Nephron (organoid): Measurements from ENCODE around the gene RARRES1.

Source experiments
- H3K27ac Mint-ChIP-seq, 3 experiments: 2 replicates each; pipeline ENCODE4 v1.8.0; 2020; ENCODE audit warnings: mixed read lengths in 3 of 3, mild to moderate bottlenecking in 2 of 3, moderate library complexity in 1 of 3
- H3K27me3 Mint-ChIP-seq: 2 replicates; pipeline ENCODE4 v1.8.0; 2021; ENCODE audit warnings: low read depth, mild to moderate bottlenecking, moderate library complexity, mixed read lengths
- H3K36me3 Mint-ChIP-seq: 2 replicates; pipeline ENCODE4 v1.8.0; 2020; ENCODE audit warnings: low read depth, mixed read lengths
- H3K4me1 Mint-ChIP-seq: 2 replicates; pipeline ENCODE4 v1.8.0; 2020; ENCODE audit warnings: mixed read lengths
- H3K4me3 Mint-ChIP-seq, 3 experiments: 2 replicates each; pipeline ENCODE4 v1.8.0; 2020; ENCODE audit warnings: mild to moderate bottlenecking in 3 of 3, mixed read lengths in 3 of 3, moderate library complexity in 2 of 3
- H3K9me3 Mint-ChIP-seq: 2 replicates; pipeline ENCODE4 v1.8.0; 2020; ENCODE audit warnings: mixed read lengths
- CTCF ChIP-seq, 3 experiments: fragments of 200-600 bp; sonication (generic); IDR thresholded peaks; one replicate each; pipeline ENCODE4 v1.5.0; 2021; ENCODE audit warnings: antibody characterized with exemption in 3 of 3; ENCODE audit not compliant: unreplicated experiment in 3 of 3

RARRES1 gene

GRCh38 chr3:158731938-158732855 is at the start of gene RARRES1:
Gene RARRES1, minus strand, starts transcription at chr3:158732457. Its CDS starts 42 bp downstream, at chr3:158732415.
- no peak for TF ChIP-seq CTCF (IDR thresholded peaks at IDR 0.05; ENCODE audit: unreplicated experiment in 3 of 3)
- H3K9me3 Mint-ChIP-seq = peaks cover 2% of the 10 kb centered on the region
- H3K4me1 Mint-ChIP-seq = peaks cover 15% of the 10 kb centered on the region
- no peaks in the 10 kb centered on the region for H3K27me3 Mint-ChIP-seq
- H3K4me3 Mint-ChIP-seq = peak within 1 kb of the TSS; percentile 73 to 85 (median 80)
- peaks cover 15% of the 10 kb centered on the region for H3K36me3 Mint-ChIP-seq
- H3K27ac Mint-ChIP-seq = peak within 1 kb of the TSS in 2 of 3 experiments; percentile 78 to 83

GRCh38 chr3:158781849-158782248 is 49.6 kb upstream of the RARRES1 start:
- peaks cover 8% of the 10 kb centered on the region for H3K9me3 Mint-ChIP-seq
- no peak overlapping the region for H3K4me3 Mint-ChIP-seq
- H3K4me1 Mint-ChIP-seq = peaks cover 17% of the 10 kb centered on the region
- H3K27me3 Mint-ChIP-seq = no peaks in the 10 kb centered on the region
- no peak for TF ChIP-seq CTCF (IDR thresholded peaks at IDR 0.05; ENCODE audit: unreplicated experiment in 3 of 3)
- no peaks in the 10 kb centered on the region for H3K36me3 Mint-ChIP-seq
- peak overlapping the region in 1 of 3 experiments; percentile 20 for H3K27ac Mint-ChIP-seq

- peaks cover 4% of the 10 kb centered on the region for H3K9me3 Mint-ChIP-seq
- H3K4me3 Mint-ChIP-seq = no peak overlapping the region
- H3K27me3 Mint-ChIP-seq = no peaks in the 10 kb centered on the region
- peak overlapping the region; percentile 3 to 20 (median 9) for H3K27ac Mint-ChIP-seq
- no peaks in the 10 kb centered on the region for H3K36me3 Mint-ChIP-seq
- peaks cover 17% of the 10 kb centered on the region for H3K4me1 Mint-ChIP-seq
- TF ChIP-seq CTCF (IDR thresholded peaks at IDR 0.05; ENCODE audit: unreplicated experiment in 3 of 3) = no peak
Observed at GRCh38 chr3:158781191-158781590, 48.9 kb upstream of the RARRES1 start.

- Mint-ChIP-seq H3K4me1 (peaks cover 17% of the 10 kb centered on the region), H3K36me3 (no peaks in the 10 kb centered on the region), H3K27ac (peak overlapping the region in 2 of 3 experiments; percentile 3 to 20), H3K4me3 (no peak overlapping the region), H3K27me3 (no peaks in the 10 kb centered on the region), H3K9me3 (peaks cover under 1% of the 10 kb centered on the region)
- TF ChIP-seq CTCF (IDR thresholded peaks at IDR 0.05; ENCODE audit: unreplicated experiment in 3 of 3) = no peak
Observed at GRCh38 chr3:158780766-158781165, 48.5 kb upstream of the RARRES1 start.

- Mint-ChIP-seq H3K4me3 (peak overlapping the region in 2 of 3 experiments; percentile 1 to 15), H3K36me3 (no peaks in the 10 kb centered on the region), H3K9me3 (no peaks in the 10 kb centered on the region), H3K27ac (peak overlapping the region; percentile 78 to 99 (median 96)), H3K27me3 (no peaks in the 10 kb centered on the region), H3K4me1 (peaks cover 44% of the 10 kb centered on the region)
- no peak for TF ChIP-seq CTCF (IDR thresholded peaks at IDR 0.05; ENCODE audit: unreplicated experiment in 3 of 3)
Observed at GRCh38 chr3:158777161-158777873, 45.1 kb upstream of the RARRES1 start.
